HEK293T (cell line): ENCODE results near the gene BID.

Experiments used
- CTCF ChIA-PET: fragments of 350-600 bp; formaldehyde crosslinking; extraction: SDS; loops from one replicate; lab custom pipeline; 2021; ENCODE audit warnings: antibody characterized with exemption, inconsistent platforms; lab: Yijun Ruan, JAX
- POLR2A ChIA-PET: fragments of 350-600 bp; formaldehyde crosslinking; extraction: SDS; loops from one replicate; lab custom pipeline; 2020; ENCODE audit warnings: antibody characterized with exemption, inconsistent platforms; lab: Yijun Ruan, JAX
- DNase-seq: peaks from one replicate; pipeline ENCODE4 v3.0.0; 2012; ENCODE audit warnings: mixed read lengths; ENCODE audit errors: extremely low spot score
- ARNT ChIP-seq: fragments of 450-650 bp; IDR thresholded peaks from 2 replicates; pipeline ENCODE4 v1.6.1; 2017; ENCODE audit warnings: mild to moderate bottlenecking
- BHLHE40 ChIP-seq: fragments of 450-650 bp; IDR thresholded peaks from 2 replicates; pipeline ENCODE4 v1.6.1; 2016; ENCODE audit warnings: mild to moderate bottlenecking, moderate library complexity, borderline replicate concordance
- CTBP1 ChIP-seq: fragments of 450-650 bp; IDR thresholded peaks from 2 replicates; pipeline ENCODE4 v1.6.1; 2016; ENCODE audit warnings: borderline replicate concordance
- ELF4 ChIP-seq: fragments of 450-650 bp; IDR thresholded peaks from 2 replicates; pipeline ENCODE4 v1.6.1; 2017; ENCODE audit warnings: antibody characterized with exemption
- FOXA1 ChIP-seq: fragments of 450-650 bp; IDR thresholded peaks from 2 replicates; pipeline ENCODE4 v1.6.1; 2016; ENCODE audit warnings: mild to moderate bottlenecking
- FOXK2 ChIP-seq: fragments of 450-650 bp; IDR thresholded peaks from 2 replicates; pipeline ENCODE4 v1.6.1; 2016; ENCODE audit warnings: mild to moderate bottlenecking
- FOXM1 ChIP-seq: fragments of 450-650 bp; IDR thresholded peaks from 2 replicates; pipeline ENCODE4 v1.6.1; 2017; ENCODE audit warnings: mild to moderate bottlenecking, borderline replicate concordance
- HDGF ChIP-seq: fragments of 450-650 bp; IDR thresholded peaks from 2 replicates; pipeline ENCODE4 v1.6.1; 2017; ENCODE audit warnings: antibody characterized with exemption, borderline replicate concordance
- L3MBTL2 ChIP-seq: fragments of 450-650 bp; conservative IDR thresholded peaks from 2 replicates; pipeline ENCODE4 v1.6.1; 2016; ENCODE audit warnings: mild to moderate bottlenecking
- LEF1 ChIP-seq: fragments of 450-650 bp; IDR thresholded peaks from 2 replicates; pipeline ENCODE4 v1.6.1; 2017; ENCODE audit warnings: mild to moderate bottlenecking, borderline replicate concordance
- NFRKB ChIP-seq: fragments of 450-650 bp; IDR thresholded peaks from 2 replicates; pipeline ENCODE4 v1.6.1; 2016; ENCODE audit warnings: mild to moderate bottlenecking, moderate library complexity
- SP1 ChIP-seq: fragments of 450-650 bp; IDR thresholded peaks from 2 replicates; pipeline ENCODE4 v1.6.1; 2017
- SUZ12 ChIP-seq: fragments of 450-650 bp; IDR thresholded peaks from 2 replicates; pipeline ENCODE4 v1.6.1; 2016; ENCODE audit warnings: mild to moderate bottlenecking
- TARDBP ChIP-seq: fragments of 450-650 bp; IDR thresholded peaks from 2 replicates; pipeline ENCODE4 v1.6.1; 2016
- ZNF384 ChIP-seq: fragments of 450-650 bp; IDR thresholded peaks from 2 replicates; pipeline ENCODE4 v1.6.1; 2016
- TF ChIP-seq, protein P1 (sequence below): fragments of 450-650 bp; IDR thresholded peaks from 2 replicates; pipeline ENCODE4 v1.6.1; 2016

BID gene

DNA sequence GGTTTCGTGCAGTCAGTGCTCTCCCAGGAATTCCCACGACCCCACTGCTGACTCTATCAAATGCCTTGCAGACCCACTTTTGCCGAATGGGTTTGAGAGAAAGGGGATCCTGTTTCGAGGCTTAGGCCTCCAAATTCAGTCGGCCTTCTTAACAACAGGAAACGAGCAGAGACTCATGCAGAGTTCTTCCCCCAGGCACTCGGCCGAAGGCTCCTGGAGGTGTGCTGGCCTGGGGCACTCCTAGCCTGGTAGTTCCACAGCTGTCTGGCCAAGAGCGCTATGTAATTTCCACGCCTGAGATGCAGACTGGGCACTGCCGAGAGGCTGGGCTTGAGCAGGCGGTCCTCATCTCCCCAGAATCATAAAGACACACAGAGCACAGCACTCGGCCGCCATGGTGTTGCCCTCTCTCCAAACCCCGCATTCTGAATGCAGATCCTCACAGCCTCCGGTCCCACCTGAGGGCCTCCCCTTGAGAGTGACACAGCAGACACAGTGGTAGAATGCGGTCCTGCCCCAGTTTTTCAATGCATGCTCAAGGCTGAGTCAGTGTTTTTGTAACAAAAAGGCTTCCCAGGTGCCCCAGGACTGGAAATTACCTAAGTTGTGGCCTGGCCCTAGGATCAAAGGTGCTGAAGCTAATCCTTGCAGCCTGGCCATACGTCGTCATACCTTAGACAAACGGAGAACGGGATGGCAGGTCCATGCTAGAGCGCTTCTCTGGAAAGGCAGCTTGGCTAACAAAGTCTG is 30.2 kb upstream of the BID start:
- DNase-seq = no peak
- POLR2A ChIA-PET = no interaction called here
- CTCF ChIA-PET = no interaction called here
- TF ChIP-seq ARNT = no peak
- TF ChIP-seq, protein P1, sequence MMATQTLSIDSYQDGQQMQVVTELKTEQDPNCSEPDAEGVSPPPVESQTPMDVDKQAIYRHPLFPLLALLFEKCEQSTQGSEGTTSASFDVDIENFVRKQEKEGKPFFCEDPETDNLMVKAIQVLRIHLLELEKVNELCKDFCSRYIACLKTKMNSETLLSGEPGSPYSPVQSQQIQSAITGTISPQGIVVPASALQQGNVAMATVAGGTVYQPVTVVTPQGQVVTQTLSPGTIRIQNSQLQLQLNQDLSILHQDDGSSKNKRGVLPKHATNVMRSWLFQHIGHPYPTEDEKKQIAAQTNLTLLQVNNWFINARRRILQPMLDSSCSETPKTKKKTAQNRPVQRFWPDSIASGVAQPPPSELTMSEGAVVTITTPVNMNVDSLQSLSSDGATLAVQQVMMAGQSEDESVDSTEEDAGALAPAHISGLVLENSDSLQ = no peak
- no peak for TF ChIP-seq SP1
- TF ChIP-seq SUZ12 = no peak
- no peak for TF ChIP-seq FOXK2
- no peak for TF ChIP-seq CTBP1

DNA sequence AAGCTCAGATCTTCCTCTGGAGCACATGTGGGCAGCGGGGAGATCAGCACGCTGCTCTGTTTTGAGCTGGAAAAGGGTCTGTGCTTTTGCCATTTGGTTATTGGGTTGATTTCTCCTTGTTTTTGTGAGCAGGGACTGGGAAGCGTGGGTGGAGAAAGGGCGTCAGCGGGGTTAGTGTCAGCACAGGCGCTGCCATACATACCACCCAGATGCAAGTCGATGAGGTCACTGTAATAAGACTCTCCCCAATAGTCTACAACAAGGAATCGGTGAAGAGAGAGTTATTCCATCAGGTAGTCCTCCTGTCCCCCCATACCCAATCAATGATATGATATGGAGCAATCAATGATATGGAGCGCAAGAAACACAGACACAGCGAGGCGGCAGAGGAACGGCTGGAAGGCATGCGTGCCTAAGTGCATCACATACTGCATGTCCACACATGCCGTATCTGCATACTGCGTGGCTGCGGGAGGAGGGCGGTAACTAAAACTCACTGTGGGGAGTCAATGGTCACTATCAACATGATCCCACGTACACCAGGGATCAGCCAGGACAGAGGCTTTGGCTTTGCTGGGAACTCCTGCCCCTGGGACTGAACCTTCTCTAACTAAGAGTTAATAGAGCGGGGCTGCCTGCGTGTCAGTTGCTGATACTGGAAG is 29.5 kb upstream of the BID start:
- DNase-seq = no peak
- TF ChIP-seq L3MBTL2 = no peak
- no peak for TF ChIP-seq BHLHE40
- no peak for TF ChIP-seq ELF4
- no peak for TF ChIP-seq CTBP1
- ChIA-PET CTCF (interaction anchor here (0.7 kb wide), 1 partner anchor 17 kb away, joined by 3 read pairs; no protein-coding TSS in a partner anchor), POLR2A (no interaction called here)

DNA sequence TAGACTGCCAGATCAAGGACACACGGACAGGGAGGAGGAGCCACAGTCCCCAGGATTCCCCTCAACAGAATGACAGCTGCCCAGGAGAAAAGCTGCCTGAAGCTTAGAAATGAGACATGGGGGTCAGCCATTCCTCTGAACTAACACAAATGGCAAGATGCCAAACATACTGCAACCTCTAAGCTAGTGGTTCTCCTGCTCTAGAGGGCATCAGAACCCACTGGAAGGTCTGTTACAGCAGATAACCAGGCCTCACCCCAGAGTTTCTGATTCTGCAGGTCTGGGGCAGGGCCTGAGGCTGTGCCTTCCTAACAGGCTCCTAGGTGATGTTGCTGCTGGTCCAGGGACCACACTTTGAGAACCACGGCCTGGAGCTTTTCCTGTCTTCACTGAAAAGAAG is 28.6 kb upstream of the BID start:
- no peak for DNase-seq
- TF ChIP-seq SUZ12 (no peak), FOXM1 (no peak), ARNT (no peak), BHLHE40 (no peak), LEF1 (no peak), CTBP1 (no peak), TARDBP (no peak), ELF4 (no peak), NFRKB (no peak), SP1 (no peak), HDGF (no peak), ZNF384 (no peak), L3MBTL2 (no peak), FOXA1 (no peak), FOXK2 (no peak)
- TF ChIP-seq, protein P1 = no peak
- POLR2A ChIA-PET = no interaction called here
- CTCF ChIA-PET = interaction anchor here (0.7 to 0.8 kb wide), 2 partner anchors 16 to 18 kb away, joined by 3 to 4 read pairs; no protein-coding TSS in a partner anchor

DNA sequence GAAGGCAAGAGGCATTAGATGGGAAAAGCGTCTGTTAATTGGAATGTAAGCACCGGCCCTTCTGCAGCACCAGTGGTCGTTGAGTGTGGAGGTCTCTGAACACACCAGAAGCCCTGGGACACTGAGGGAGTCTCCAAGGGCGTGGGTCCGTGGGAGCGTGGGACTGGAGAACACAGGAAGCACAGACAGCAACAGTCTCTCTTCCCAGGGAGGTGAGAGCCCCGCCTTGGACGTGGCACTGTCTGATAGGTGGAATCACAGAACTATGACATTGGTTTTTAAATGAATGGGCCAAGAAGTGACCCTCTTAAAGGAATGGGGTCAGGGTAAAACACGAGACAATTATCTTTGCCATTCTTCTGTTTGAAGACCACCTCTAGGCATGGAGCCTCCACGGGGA is 28.1 kb upstream of the BID start:
- POLR2A ChIA-PET = no interaction called here
- DNase-seq = no peak
- CTCF ChIA-PET = interaction anchor here (0.8 kb wide), 1 partner anchor 17 kb away, joined by 4 read pairs; no protein-coding TSS in a partner anchor
- TF ChIP-seq FOXK2 (no peak), L3MBTL2 (no peak), TARDBP (no peak), FOXM1 (no peak), SUZ12 (no peak), FOXA1 (no peak), CTBP1 (no peak), SP1 (no peak), LEF1 (no peak), ZNF384 (no peak), BHLHE40 (no peak), NFRKB (no peak), HDGF (no peak), ARNT (no peak), ELF4 (no peak)
- TF ChIP-seq, protein P1 = no peak

DNA sequence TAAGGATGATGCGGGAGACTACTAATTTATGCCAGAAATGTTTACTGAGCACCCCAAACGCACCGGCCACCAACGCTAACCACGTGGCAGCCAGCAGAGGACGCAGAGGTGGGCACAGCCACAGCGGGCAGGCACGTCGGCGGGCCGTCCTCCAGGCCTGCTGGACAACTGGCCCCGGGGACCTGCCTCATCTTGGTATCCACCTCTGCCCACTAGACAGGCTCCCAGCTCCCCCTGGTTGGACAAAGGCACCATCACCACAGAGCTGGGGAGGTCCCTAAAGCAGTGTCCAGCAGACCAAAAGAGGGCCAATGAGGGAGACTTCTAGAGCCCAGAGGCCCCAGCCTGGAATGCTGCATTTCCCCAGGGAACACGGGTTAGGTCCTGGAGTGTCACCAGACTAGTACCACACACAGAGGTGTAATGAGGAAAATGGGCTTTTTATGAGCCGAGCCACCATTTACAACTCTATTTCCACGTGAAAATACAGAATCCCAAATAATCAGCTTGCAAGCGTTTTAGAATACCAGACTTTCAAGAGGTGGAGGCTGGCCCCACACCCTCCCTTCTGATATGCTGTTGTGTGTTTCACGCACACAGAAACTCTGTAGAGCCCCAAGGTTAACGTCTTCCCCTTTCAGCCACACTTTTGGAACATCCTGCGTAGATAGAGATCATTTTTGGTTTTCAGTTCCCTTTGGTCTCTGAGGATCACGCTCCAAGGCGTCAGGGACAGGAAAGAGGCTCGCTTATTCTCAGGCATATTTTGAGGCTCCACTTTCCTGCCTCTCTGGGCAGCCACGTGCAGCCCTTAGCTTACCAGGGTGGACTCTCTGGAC is 23.7 kb upstream of the BID start:
- CTCF ChIA-PET = interaction anchor here (1.2 kb wide), 1 partner anchor 13 kb away, joined by 3 read pairs; no protein-coding TSS in a partner anchor
- POLR2A ChIA-PET = no interaction called here

More for the DNA sequence above, 23.7 kb upstream of the BID start:
- no peak for DNase-seq
- TF ChIP-seq LEF1 (no peak), ARNT (no peak), NFRKB (no peak), SUZ12 (no peak), BHLHE40 (no peak), TARDBP (no peak), ELF4 (no peak), HDGF (no peak), FOXK2 (no peak), SP1 (no peak), FOXA1 (no peak), ZNF384 (no peak), CTBP1 (no peak), FOXM1 (no peak), L3MBTL2 (no peak)
- TF ChIP-seq, protein P1 = no peak
